Mononuclear cell (primary cell): Measurements from ENCODE around the gene NPC1. TPM values are rescaled to one million over a fixed set of nuclear protein-coding genes. Genes with fewer than 3 reads are reported as not detected.

Experiments used
- H3K27me3 ChIP-seq: 2 replicates; pipeline ENCODE4 v1.6.0; 2011; ENCODE audit warnings: low read length, control low read depth; ENCODE audit not compliant: insufficient read depth
- H3K4me1 ChIP-seq: 2 replicates; pipeline ENCODE4 v1.5.1; 2011; ENCODE audit warnings: mild to moderate bottlenecking, low read length, control low read depth; ENCODE audit not compliant: insufficient read depth
- H3K4me3 ChIP-seq: 2 replicates; pipeline ENCODE4 v1.5.1; 2011; ENCODE audit warnings: mild to moderate bottlenecking, low read length, moderate library complexity
- H3K9me3 ChIP-seq: 2 replicates; pipeline ENCODE4 v1.5.1; 2011; ENCODE audit warnings: low read depth, mild to moderate bottlenecking, control low read depth, low read length
- total RNA-seq: library from RNA; depleted of rRNA; stranded (reverse); fragments of >200 nt; gene quantifications from one replicate; pipeline ENCODE4 v1.2.3, GENCODE V29; 2012

Gene NPC1
- 50.5 TPM for total RNA-seq

- H3K4me3 ChIP-seq, result peak within 1 kb of the TSS; percentile 97
- no peaks in the 10 kb centered on the region for H3K27me3 ChIP-seq
- no peaks in the 10 kb centered on the region for H3K9me3 ChIP-seq
- peaks cover 46% of the 10 kb centered on the region for H3K4me1 ChIP-seq
Observed at GRCh38 chr18:23586249-23587196, at the start of gene NPC1. NPC1 (minus strand) TSS chr18:23586506; CDS start chr18:23586343, 163 bp downstream.

GRCh38 chr18:23636071-23636399 is 49.7 kb upstream of the NPC1 start:
- Histone ChIP-seq H3K9me3 (no peaks in the 10 kb centered on the region), H3K4me1 (no peaks in the 10 kb centered on the region), H3K4me3 (no peak overlapping the region), H3K27me3 (no peaks in the 10 kb centered on the region)

GRCh38 chr18:23635283-23636070 is 49.2 kb upstream of the NPC1 start:
- H3K27me3 ChIP-seq, result no peaks in the 10 kb centered on the region
- no peak overlapping the region for H3K4me3 ChIP-seq
- H3K4me1 ChIP-seq, result no peaks in the 10 kb centered on the region
- H3K9me3 ChIP-seq, result no peaks in the 10 kb centered on the region

GRCh38 chr18:23634692-23635091 is 48.4 kb upstream of the NPC1 start:
- H3K4me1 ChIP-seq, result no peaks in the 10 kb centered on the region
- no peak overlapping the region for H3K4me3 ChIP-seq
- no peaks in the 10 kb centered on the region for H3K9me3 ChIP-seq
- no peaks in the 10 kb centered on the region for H3K27me3 ChIP-seq

- Histone ChIP-seq H3K9me3 (no peaks in the 10 kb centered on the region), H3K4me1 (no peaks in the 10 kb centered on the region), H3K4me3 (no peak overlapping the region), H3K27me3 (no peaks in the 10 kb centered on the region)
Observed at GRCh38 chr18:23632615-23633014, 46.3 kb upstream of the NPC1 start.

GRCh38 chr18:23631746-23632145 is 45.4 kb upstream of the NPC1 start:
- Histone ChIP-seq H3K4me3 (no peak overlapping the region), H3K9me3 (no peaks in the 10 kb centered on the region), H3K4me1 (no peaks in the 10 kb centered on the region), H3K27me3 (no peaks in the 10 kb centered on the region)

GRCh38 chr18:23631312-23631711 is 45.0 kb upstream of the NPC1 start:
- Histone ChIP-seq H3K4me3 (no peak overlapping the region), H3K4me1 (no peaks in the 10 kb centered on the region), H3K27me3 (no peaks in the 10 kb centered on the region), H3K9me3 (no peaks in the 10 kb centered on the region)

GRCh38 chr18:23629444-23629946 is 43.2 kb upstream of the NPC1 start:
- Histone ChIP-seq H3K9me3 (no peaks in the 10 kb centered on the region), H3K4me1 (no peaks in the 10 kb centered on the region), H3K27me3 (no peaks in the 10 kb centered on the region), H3K4me3 (no peak overlapping the region)

GRCh38 chr18:23627970-23628369 is 41.7 kb upstream of the NPC1 start:
- Histone ChIP-seq H3K9me3 (no peaks in the 10 kb centered on the region), H3K4me3 (no peak overlapping the region), H3K27me3 (no peaks in the 10 kb centered on the region), H3K4me1 (no peaks in the 10 kb centered on the region)

- Histone ChIP-seq H3K27me3 (no peaks in the 10 kb centered on the region), H3K9me3 (no peaks in the 10 kb centered on the region), H3K4me1 (no peaks in the 10 kb centered on the region), H3K4me3 (no peak overlapping the region)
Observed at GRCh38 chr18:23627321-23627720, 41.0 kb upstream of the NPC1 start.

- H3K9me3 ChIP-seq, result no peaks in the 10 kb centered on the region
- H3K4me3 ChIP-seq, result no peak overlapping the region
- no peaks in the 10 kb centered on the region for H3K4me1 ChIP-seq
- peaks cover 5% of the 10 kb centered on the region for H3K27me3 ChIP-seq
Observed at GRCh38 chr18:23626451-23627279, 40.4 kb upstream of the NPC1 start.

GRCh38 chr18:23623040-23623439 is 36.7 kb upstream of the NPC1 start:
- Histone ChIP-seq H3K4me1 (peaks cover 16% of the 10 kb centered on the region), H3K9me3 (no peaks in the 10 kb centered on the region), H3K27me3 (peaks cover 34% of the 10 kb centered on the region), H3K4me3 (no peak overlapping the region)

GRCh38 chr18:23619388-23619881 is 33.1 kb upstream of the NPC1 start:
- Histone ChIP-seq H3K4me3 (peak overlapping the region; percentile 17), H3K9me3 (no peaks in the 10 kb centered on the region)

GRCh38 chr18:23618862-23619387 is 32.6 kb upstream of the NPC1 start:
- H3K4me3 ChIP-seq, result peak overlapping the region; percentile 17

More at GRCh38 chr18:23619388-23619881, 33.1 kb upstream of the NPC1 start:
- peaks cover 16% of the 10 kb centered on the region for H3K4me1 ChIP-seq
- peaks cover 34% of the 10 kb centered on the region for H3K27me3 ChIP-seq

More at GRCh38 chr18:23618862-23619387, 32.6 kb upstream of the NPC1 start:
- Histone ChIP-seq H3K27me3 (peaks cover 34% of the 10 kb centered on the region), H3K4me1 (peaks cover 16% of the 10 kb centered on the region), H3K9me3 (no peaks in the 10 kb centered on the region)
